ENCODE data around the gene GRIA3.

GRIA3 gene

DNA sequence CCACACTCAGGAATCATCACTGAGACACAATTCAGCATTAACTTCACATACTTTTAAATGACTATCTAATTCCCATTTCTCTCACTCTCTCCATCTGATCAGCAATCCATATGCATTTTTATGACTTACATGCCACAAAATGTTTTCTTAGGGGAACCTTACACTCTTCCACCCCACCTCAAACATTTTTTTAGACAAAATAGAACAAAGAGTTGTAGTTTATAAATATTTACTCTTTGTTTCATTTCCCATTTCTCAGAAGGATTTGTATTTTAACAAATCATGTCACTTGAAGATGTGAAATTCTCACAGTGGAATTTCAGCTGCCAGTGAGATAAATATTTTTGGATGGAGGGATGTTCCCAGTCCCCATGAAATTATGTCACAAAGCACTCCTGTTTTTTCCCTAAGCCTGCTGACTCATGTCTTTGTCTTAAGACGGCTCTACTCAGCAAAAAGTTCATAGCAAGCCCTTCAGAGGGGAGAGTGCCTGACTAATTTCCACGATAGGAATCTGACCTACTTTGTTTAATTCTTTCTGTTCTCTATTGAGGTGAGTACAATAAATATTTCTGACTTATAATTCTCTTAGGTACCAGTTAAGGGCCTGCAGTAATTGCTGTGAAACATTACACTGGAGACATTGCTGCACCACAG lies 291.1 kb downstream of the GRIA3 start:
- Histone ChIP-seq H3K4me1 (ENCODE audit: insufficient read depth, poor library complexity, severe bottlenecking) (no peaks in the 10 kb centered on the region), H3K9me3 (ENCODE audit: severe bottlenecking) (no peaks in the 10 kb centered on the region), H3K36me3 (ENCODE audit: low read depth) (no peaks in the 10 kb centered on the region), H3K27me3 (ENCODE audit: insufficient read depth, poor library complexity, severe bottlenecking) (no peaks in the 10 kb centered on the region), H3K27ac (ENCODE audit: poor library complexity, severe bottlenecking) (no peak overlapping the region), H3K4me3 (ENCODE audit: severe bottlenecking) (no peak overlapping the region)
- ATAC-seq (ENCODE audit: low read depth) (no peak), DNase-seq (ENCODE audit: low spot score) (no peak)
- TF ChIP-seq, protein P1, sequence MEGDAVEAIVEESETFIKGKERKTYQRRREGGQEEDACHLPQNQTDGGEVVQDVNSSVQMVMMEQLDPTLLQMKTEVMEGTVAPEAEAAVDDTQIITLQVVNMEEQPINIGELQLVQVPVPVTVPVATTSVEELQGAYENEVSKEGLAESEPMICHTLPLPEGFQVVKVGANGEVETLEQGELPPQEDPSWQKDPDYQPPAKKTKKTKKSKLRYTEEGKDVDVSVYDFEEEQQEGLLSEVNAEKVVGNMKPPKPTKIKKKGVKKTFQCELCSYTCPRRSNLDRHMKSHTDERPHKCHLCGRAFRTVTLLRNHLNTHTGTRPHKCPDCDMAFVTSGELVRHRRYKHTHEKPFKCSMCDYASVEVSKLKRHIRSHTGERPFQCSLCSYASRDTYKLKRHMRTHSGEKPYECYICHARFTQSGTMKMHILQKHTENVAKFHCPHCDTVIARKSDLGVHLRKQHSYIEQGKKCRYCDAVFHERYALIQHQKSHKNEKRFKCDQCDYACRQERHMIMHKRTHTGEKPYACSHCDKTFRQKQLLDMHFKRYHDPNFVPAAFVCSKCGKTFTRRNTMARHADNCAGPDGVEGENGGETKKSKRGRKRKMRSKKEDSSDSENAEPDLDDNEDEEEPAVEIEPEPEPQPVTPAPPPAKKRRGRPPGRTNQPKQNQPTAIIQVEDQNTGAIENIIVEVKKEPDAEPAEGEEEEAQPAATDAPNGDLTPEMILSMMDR (IDR thresholded peaks at IDR 0.05; ENCODE audit: poor library complexity, severe bottlenecking), result no peak

- no peak overlapping the region for H3K27ac ChIP-seq (ENCODE audit: poor library complexity, severe bottlenecking)
- H3K27me3 ChIP-seq (ENCODE audit: insufficient read depth, poor library complexity, severe bottlenecking), result no peaks in the 10 kb centered on the region
- no peaks in the 10 kb centered on the region for H3K36me3 ChIP-seq (ENCODE audit: low read depth)
- H3K4me3 ChIP-seq (ENCODE audit: severe bottlenecking), result no peak overlapping the region
- DNase-seq (ENCODE audit: low spot score), result no peak
- no peaks in the 10 kb centered on the region for H3K4me1 ChIP-seq (ENCODE audit: insufficient read depth, poor library complexity, severe bottlenecking)
- TF ChIP-seq, protein P1 (IDR thresholded peaks at IDR 0.05; ENCODE audit: poor library complexity, severe bottlenecking), result no peak
- ATAC-seq (ENCODE audit: low read depth), result no peak
- no peaks in the 10 kb centered on the region for H3K9me3 ChIP-seq (ENCODE audit: severe bottlenecking)
Measured at GRCh38 chrX:123476611-123477219, 292.6 kb downstream of the GRIA3 start.

GRCh38 chrX:123477673-123478072 lies 293.6 kb downstream of the GRIA3 start:
- DNase-seq (ENCODE audit: low spot score) (no peak), ATAC-seq (ENCODE audit: low read depth) (no peak)
- H3K4me3 ChIP-seq (ENCODE audit: severe bottlenecking), result no peak overlapping the region
- no peaks in the 10 kb centered on the region for H3K9me3 ChIP-seq (ENCODE audit: severe bottlenecking)
- H3K27me3 ChIP-seq (ENCODE audit: insufficient read depth, poor library complexity, severe bottlenecking), result no peaks in the 10 kb centered on the region
- no peaks in the 10 kb centered on the region for H3K36me3 ChIP-seq (ENCODE audit: low read depth)
- TF ChIP-seq, protein P1 (IDR thresholded peaks at IDR 0.05; ENCODE audit: poor library complexity, severe bottlenecking), result no peak
- no peak overlapping the region for H3K27ac ChIP-seq (ENCODE audit: poor library complexity, severe bottlenecking)
- H3K4me1 ChIP-seq (ENCODE audit: insufficient read depth, poor library complexity, severe bottlenecking), result no peaks in the 10 kb centered on the region

DNA sequence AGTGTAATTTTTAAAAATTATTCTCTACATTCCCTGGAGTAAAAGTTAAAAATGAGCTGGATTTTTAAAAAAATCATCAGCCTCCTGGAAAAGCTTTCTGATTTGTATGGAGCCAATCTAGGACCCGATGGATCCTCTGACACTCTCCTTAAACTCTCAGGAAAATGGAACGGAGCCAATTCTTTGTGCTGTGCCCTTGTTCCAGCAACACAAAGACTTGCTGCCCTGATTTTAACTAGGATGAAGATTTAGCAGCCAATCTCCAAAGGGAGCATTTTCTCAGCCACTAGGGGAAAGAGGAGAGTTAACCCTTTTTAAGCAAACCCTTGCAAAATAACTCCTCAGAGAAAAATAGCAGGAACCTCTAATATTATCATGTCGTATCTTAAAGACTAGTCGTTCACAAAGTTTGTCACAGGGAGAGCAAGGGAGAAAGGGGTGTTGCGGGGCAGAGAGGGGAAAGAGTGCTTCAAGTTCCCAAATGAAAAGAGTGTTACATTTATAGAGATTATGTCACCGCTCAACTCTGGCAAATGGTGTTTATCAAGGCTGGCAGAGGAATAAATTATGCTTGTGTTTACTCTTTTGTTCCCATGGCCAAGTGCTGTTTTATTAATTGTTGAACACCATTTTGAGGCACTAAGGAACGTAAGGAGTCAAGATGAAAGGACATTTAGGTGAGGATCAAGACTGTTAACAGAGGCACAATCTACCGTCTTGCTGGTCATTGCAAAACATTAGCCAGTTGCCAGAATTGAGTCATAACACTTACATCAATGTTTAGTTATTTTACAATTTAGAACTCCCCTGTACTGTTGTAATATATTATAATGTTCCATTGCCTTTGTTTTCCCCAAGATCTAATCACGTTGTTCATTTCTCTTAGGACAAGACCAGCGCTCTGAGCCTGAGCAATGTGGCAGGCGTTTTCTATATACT lies 298.1 kb downstream of the GRIA3 start:
- H3K27me3 ChIP-seq (ENCODE audit: insufficient read depth, poor library complexity, severe bottlenecking), result no peaks in the 10 kb centered on the region
- no peak overlapping the region for H3K27ac ChIP-seq (ENCODE audit: poor library complexity, severe bottlenecking)
- H3K36me3 ChIP-seq (ENCODE audit: low read depth), result no peaks in the 10 kb centered on the region
- TF ChIP-seq, protein P1 (IDR thresholded peaks at IDR 0.05; ENCODE audit: poor library complexity, severe bottlenecking), result no peak
- no peak for ATAC-seq (ENCODE audit: low read depth)
- H3K4me1 ChIP-seq (ENCODE audit: insufficient read depth, poor library complexity, severe bottlenecking), result no peaks in the 10 kb centered on the region
- no peaks in the 10 kb centered on the region for H3K9me3 ChIP-seq (ENCODE audit: severe bottlenecking)
- DNase-seq (ENCODE audit: low spot score), result no peak
- no peak overlapping the region for H3K4me3 ChIP-seq (ENCODE audit: severe bottlenecking)
